Natural killer cell (primary cell): ENCODE measurements around the gene ARMCX2. TPM values are rescaled to one million over a fixed set of nuclear protein-coding genes. Genes with fewer than 3 reads are reported as not detected.

ENCODE experiments used
- ATAC-seq, 3 donors: fragments of 150-1000 bp in 2 of 3; fragments of 200-7000 bp in 1 of 3; cut with Tn5 transposase; 1 replicate in 1 of 3; 2 replicates in 2 of 3; pipeline ENCODE4 v1.10.0; 2021; ENCODE audit warnings: mild to moderate bottlenecking in 2 of 3, moderate library complexity in 2 of 3
- DNase-seq, 2 donors: peaks; one replicate each; pipeline versions ENCODE4 v3.0.0 to v3.0.0-alpha.2; 2013 to 2021; ENCODE audit warnings: mixed read lengths in 1 of 2
- H3K27ac ChIP-seq: one replicate; pipeline ENCODE4 v1.5.1; 2013; ENCODE audit warnings: mild to moderate bottlenecking, low read length
- H3K27me3 ChIP-seq: one replicate; pipeline ENCODE4 v1.6.1; 2013; ENCODE audit warnings: low read length; ENCODE audit not compliant: control insufficient read depth, insufficient read depth
- H3K36me3 ChIP-seq: one replicate; pipeline ENCODE4 v1.6.1; 2013; ENCODE audit warnings: low read length; ENCODE audit not compliant: control insufficient read depth, insufficient read depth
- H3K4me1 ChIP-seq: one replicate; pipeline ENCODE4 v1.6.1; 2013; ENCODE audit warnings: low read length; ENCODE audit not compliant: control insufficient read depth, insufficient read depth
- H3K4me3 ChIP-seq: one replicate; pipeline ENCODE4 v1.5.1; 2013; ENCODE audit warnings: low read length
- H3K9me3 ChIP-seq: one replicate; pipeline ENCODE4 v1.6.1; 2013; ENCODE audit warnings: low read length; ENCODE audit not compliant: control insufficient read depth, insufficient read depth
- H3K27ac Mint-ChIP-seq, 2 donors: one replicate each; pipeline ENCODE4 v1.8.0; 2022; ENCODE audit warnings: mild to moderate bottlenecking in 2 of 2, mixed read lengths in 2 of 2, moderate library complexity in 1 of 2
- H3K27me3 Mint-ChIP-seq, 2 donors: one replicate each; pipeline ENCODE4 v1.8.0; 2022; ENCODE audit warnings: low read depth in 2 of 2, mixed read lengths in 2 of 2
- H3K36me3 Mint-ChIP-seq: one replicate; pipeline ENCODE4 v1.8.0; 2022; ENCODE audit warnings: mixed read lengths
- H3K4me1 Mint-ChIP-seq, 2 donors: one replicate each; pipeline ENCODE4 v1.8.0; 2022; ENCODE audit warnings: mixed read lengths in 2 of 2
- H3K4me3 Mint-ChIP-seq: one replicate; pipeline ENCODE4 v1.8.0; 2022; ENCODE audit warnings: mild to moderate bottlenecking, moderate library complexity, mixed read lengths
- H3K9me3 Mint-ChIP-seq, 2 donors: one replicate each; pipeline ENCODE4 v1.8.0; 2022; ENCODE audit warnings: mixed read lengths in 2 of 2
- CTCF ChIP-seq: fragments of 200-600 bp; IDR thresholded peaks from one replicate; pipeline ENCODE4 v1.8.0; 2022; ENCODE audit warnings: antibody characterized with exemption
- WGBS: methylation state at CpG from one replicate; pipeline ENCODE4 v1.1.7; 2013; ENCODE audit warnings: missing lambda C conversion rate; ENCODE audit not compliant: insufficient coverage; 5-methylcytosine and 5-hydroxymethylcytosine counted together
- intact Hi-C: fragments of 100-400 bp; cut with micrococcal nuclease; formaldehyde crosslinking; loops from one replicate; pipeline ENCODE4 v1.14.2; 2022
- total RNA-seq, 4 donors: library from RNA; stranded (reverse); fragments of 120-200 nt in 1 of 4; gene quantifications; one replicate each; pipeline versions ENCODE4 v1.2.3 to v1.2.4, GENCODE V29; 2013 to 2022

Gene ARMCX2
- total RNA-seq, 3 donors from 2014 or later (not counting 1 experiment from before 2014, with no cell fraction given), result 1.9 to 2.4 (median 2.1) TPM

DNA sequence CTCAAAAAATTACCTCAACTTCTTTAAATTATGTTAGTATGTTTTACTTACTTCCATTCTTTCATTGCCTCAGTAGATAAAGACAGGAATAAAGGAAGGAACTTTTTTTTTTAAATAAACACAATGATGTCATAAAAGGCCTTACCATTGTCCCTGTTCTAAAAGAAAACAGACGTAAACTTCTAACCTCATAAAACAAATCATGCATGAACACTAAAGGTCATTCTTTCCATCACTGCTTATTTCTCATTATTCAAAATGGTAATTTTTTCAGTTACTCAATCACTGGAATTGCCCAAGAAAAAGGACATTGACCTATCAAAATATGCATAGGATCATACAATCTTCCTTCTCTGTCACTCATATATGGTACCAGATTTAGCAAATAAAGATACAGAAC is 32.2 kb upstream of the ARMCX2 start:
- WGBS, result no CpG with 5 or more reads among the region's 1 CpG
- TF ChIP-seq CTCF, result no peak
- Histone ChIP-seq H3K4me1 (no peaks in the 10 kb centered on the region), H3K4me3 (no peak overlapping the region), H3K27me3 (no peaks in the 10 kb centered on the region), H3K36me3 (no peaks in the 10 kb centered on the region), H3K27ac (no peak overlapping the region), H3K9me3 (no peaks in the 10 kb centered on the region)
- Mint-ChIP-seq H3K4me1 (no peaks in the 10 kb centered on the region), H3K9me3 (no peaks in the 10 kb centered on the region), H3K4me3 (no peak overlapping the region), H3K27ac (no peak overlapping the region), H3K27me3 (peaks cover 2 to 50% of the 10 kb centered on the region in 2 donors), H3K36me3 (no peaks in the 10 kb centered on the region)
- intact Hi-C loops, result no loop called here
- ATAC-seq (no peak), DNase-seq (no peak)

DNA sequence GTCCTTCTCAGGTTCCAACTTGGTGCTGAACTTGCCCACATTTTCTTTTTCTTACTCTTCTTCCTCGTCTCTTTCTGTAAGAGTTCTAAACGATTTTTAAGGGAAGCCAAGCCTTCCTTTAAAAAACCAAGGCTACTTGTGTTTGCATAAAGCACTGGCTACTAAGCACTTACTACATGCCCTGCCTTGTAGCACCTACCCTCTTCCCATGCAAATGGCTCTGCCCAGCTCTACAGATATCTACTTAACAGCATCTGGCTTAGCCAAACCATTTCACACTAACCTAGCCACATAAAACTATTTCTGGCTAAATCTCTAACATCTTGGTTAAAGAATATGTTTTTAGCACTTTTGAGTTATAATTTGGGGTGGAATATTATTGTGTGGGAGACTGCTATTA is 26.9 kb upstream of the ARMCX2 start:
- Mint-ChIP-seq H3K27ac (no peak overlapping the region), H3K36me3 (no peaks in the 10 kb centered on the region), H3K9me3 (no peaks in the 10 kb centered on the region), H3K4me3 (no peak overlapping the region), H3K27me3 (peaks cover 6 to 59% of the 10 kb centered on the region in 2 donors), H3K4me1 (no peaks in the 10 kb centered on the region)
- Histone ChIP-seq H3K4me1 (no peaks in the 10 kb centered on the region), H3K27me3 (no peaks in the 10 kb centered on the region), H3K27ac (no peak overlapping the region), H3K36me3 (no peaks in the 10 kb centered on the region), H3K9me3 (no peaks in the 10 kb centered on the region), H3K4me3 (no peak overlapping the region)
- 72% methylated on average over 2 of the region's 2 CpGs for WGBS
- ATAC-seq (no peak), DNase-seq (no peak)
- intact Hi-C loops, result no loop called here
- no peak for TF ChIP-seq CTCF

GRCh38 chrX:101685923-101686322 is 26.3 kb upstream of the ARMCX2 start:
- intact Hi-C loops, result no loop called here
- Histone ChIP-seq H3K27ac (no peak overlapping the region), H3K4me1 (no peaks in the 10 kb centered on the region), H3K9me3 (no peaks in the 10 kb centered on the region), H3K27me3 (no peaks in the 10 kb centered on the region), H3K4me3 (no peak overlapping the region), H3K36me3 (no peaks in the 10 kb centered on the region)
- no peak overlapping the region for H3K4me3 Mint-ChIP-seq
- H3K4me1 Mint-ChIP-seq, result no peaks in the 10 kb centered on the region
- ATAC-seq, result no peak
- H3K36me3 Mint-ChIP-seq, result no peaks in the 10 kb centered on the region
- no peaks in the 10 kb centered on the region for H3K9me3 Mint-ChIP-seq
- TF ChIP-seq CTCF, result no peak
- no peak overlapping the region for H3K27ac Mint-ChIP-seq
- DNase-seq, result no peak
- H3K27me3 Mint-ChIP-seq, result peaks cover 6 to 59% of the 10 kb centered on the region in 2 donors

- DNase-seq (no peak), ATAC-seq (no peak)
- Histone ChIP-seq H3K36me3 (no peaks in the 10 kb centered on the region), H3K4me1 (no peaks in the 10 kb centered on the region), H3K27ac (no peak overlapping the region), H3K9me3 (no peaks in the 10 kb centered on the region), H3K4me3 (no peak overlapping the region), H3K27me3 (no peaks in the 10 kb centered on the region)
- Mint-ChIP-seq H3K4me3 (no peak overlapping the region), H3K4me1 (no peaks in the 10 kb centered on the region), H3K27ac (no peak overlapping the region), H3K27me3 (peaks cover 7 to 52% of the 10 kb centered on the region in 2 donors), H3K36me3 (no peaks in the 10 kb centered on the region), H3K9me3 (no peaks in the 10 kb centered on the region)
- no peak for TF ChIP-seq CTCF
- intact Hi-C loops, result no loop called here
- WGBS, result 20% methylated on average over 1 of the region's 2 CpGs
Observed at GRCh38 chrX:101682723-101683122, 23.1 kb upstream of the ARMCX2 start.
